Panc1 (cell line): ENCODE results near the gene HTATSF1. TPM values are rescaled to one million over a fixed set of nuclear protein-coding genes. Genes with fewer than 3 reads are reported as not detected.

Experiments used
- ATAC-seq: fragments of 200-7000 bp; cut with Tn5 transposase; 2 replicates; pipeline ENCODE4 v1.9.1; 2020; ENCODE audit warnings: mild to moderate bottlenecking, moderate library complexity
- BruUV-seq: library from RNA; stranded (reverse); fragments of 400-500 nt; replicated peaks from 2 replicates; lab custom pipeline; 2021; lab: Mats Ljungman, UMichigan
- CTCF ChIA-PET: fragments of 300-600 bp; sonication (Branson Sonifier 250); formaldehyde crosslinking; loops from one replicate; lab custom pipeline; 2022; ENCODE audit warnings: antibody characterized with exemption; lab: Charles Lee
- POLR2A ChIA-PET: fragments of 300-600 bp; sonication (Branson Sonifier 250); formaldehyde crosslinking; loops from one replicate; lab custom pipeline; 2022; ENCODE audit warnings: antibody characterized with exemption; lab: Charles Lee
- DNase-seq: peaks from one replicate; pipeline ENCODE4 v3.0.0-alpha.2; 2010; ENCODE audit warnings: low read depth, low spot score
- H3K27ac ChIP-seq: 2 replicates; pipeline ENCODE4 v1.5.1; 2011; ENCODE audit warnings: mild to moderate bottlenecking, low read length, inconsistent platforms
- H3K27me3 ChIP-seq: fragments of 200-500 bp; sonication (Bioruptor generic); 2 replicates; pipeline ENCODE4 v1.6.0; 2014; ENCODE audit warnings: low read length, inconsistent platforms; ENCODE audit not compliant: control insufficient read depth, insufficient read depth
- H3K36me3 ChIP-seq: fragments of 200-500 bp; sonication (Bioruptor generic); 2 replicates; pipeline ENCODE4 v1.5.1; 2014; ENCODE audit warnings: inconsistent platforms, mild to moderate bottlenecking, low read length, moderate library complexity; ENCODE audit not compliant: control insufficient read depth, insufficient read depth
- H3K4me1 ChIP-seq: 2 replicates; pipeline ENCODE4 v1.5.1; 2011; ENCODE audit warnings: inconsistent platforms, mild to moderate bottlenecking, low read length, moderate library complexity; ENCODE audit not compliant: control insufficient read depth, insufficient read depth
- H3K4me3 ChIP-seq, 2 experiments: 2 replicates each; pipeline ENCODE4 v1.5.1; 2011 to 2012; ENCODE audit warnings: low read depth in 2 of 2, low read length in 2 of 2, mild to moderate bottlenecking in 2 of 2, inconsistent platforms in 1 of 2, moderate library complexity in 1 of 2
- H3K9me3 ChIP-seq: fragments of 200-500 bp; sonication (Bioruptor generic); 2 replicates; pipeline ENCODE4 v1.5.1; 2014; ENCODE audit warnings: low read depth, mild to moderate bottlenecking, inconsistent platforms, low read length, moderate library complexity; ENCODE audit not compliant: control insufficient read depth, insufficient read depth
- POLR2AphosphoS5 ChIP-seq: IDR thresholded peaks from 2 replicates; pipeline ENCODE4 v1.6.1; 2012; ENCODE audit warnings: mild to moderate bottlenecking, low read depth, low read length, moderate library complexity
- SIN3A ChIP-seq: IDR thresholded peaks from 2 replicates; pipeline ENCODE4 v1.6.1; 2012; ENCODE audit warnings: low read depth, mild to moderate bottlenecking, low read length, moderate library complexity, borderline replicate concordance; ENCODE audit not compliant: insufficient read depth
- TCF7L2 ChIP-seq: IDR thresholded peaks from 2 replicates; pipeline ENCODE4 v1.6.1; 2011; ENCODE audit warnings: mild to moderate bottlenecking, low read depth, low read length, inconsistent platforms
- in situ Hi-C: cut with HindIII; loops from 2 replicates; pipeline ENCODE4 v1.10.0; 2016; ENCODE audit warnings: low sequenced_read_pairs, low pct_unique_long_range_greater_than_20kb
- intact Hi-C: fragments of 100-400 bp; cut with micrococcal nuclease; formaldehyde crosslinking; loops from one replicate; pipeline ENCODE4 v1.10.0; 2022; ENCODE audit not compliant: unreplicated experiment
- total RNA-seq: library from RNA; stranded (reverse); gene quantifications from one replicate; pipeline ENCODE4 v1.2.1, GENCODE V29; 2021; ENCODE audit not compliant: unreplicated experiment
- TF ChIP-seq, protein P1 (sequence below), 2 experiments: IDR thresholded peaks; 2 replicates each; pipeline ENCODE4 v1.6.1; 2011 to 2012; ENCODE audit warnings: low read depth in 2 of 2, control low read depth in 1 of 2, low read length in 1 of 2, mild to moderate bottlenecking in 1 of 2, moderate library complexity in 1 of 2; ENCODE audit not compliant: insufficient read depth in 1 of 2
- TF ChIP-seq, protein P2 (sequence below): fragments of 450-650 bp; IDR thresholded peaks from 2 replicates; pipeline ENCODE4 v1.5.1; 2017; ENCODE audit warnings: mild to moderate bottlenecking

HTATSF1 gene
- total RNA-seq, 1 experiment from 2014 or later = 76.0 TPM

DNA sequence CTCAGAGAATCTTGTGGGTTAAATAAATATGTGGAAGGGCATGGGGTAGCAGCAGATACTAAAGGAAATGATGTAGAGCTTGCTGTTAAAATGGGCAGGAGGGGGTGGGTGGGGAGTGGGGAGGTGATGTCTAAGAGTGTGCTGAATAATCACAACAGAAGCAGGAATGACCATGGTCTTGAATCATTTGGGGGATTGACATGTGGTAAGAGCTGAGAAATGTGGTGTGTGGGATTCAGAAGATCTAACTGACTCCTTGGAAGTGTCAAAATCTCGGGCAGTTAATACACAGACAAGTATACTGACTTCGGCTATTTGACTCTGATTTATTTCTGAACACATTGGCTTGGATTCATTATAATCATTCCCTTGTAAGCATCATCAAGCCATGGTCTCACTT, 41.4 kb downstream of the HTATSF1 start:
- no peak overlapping the region for H3K4me3 ChIP-seq
- BruUV-seq = no TSS peak
- DNase-seq = no peak
- in situ Hi-C loops = no loop called here
- TF ChIP-seq, protein P1, sequence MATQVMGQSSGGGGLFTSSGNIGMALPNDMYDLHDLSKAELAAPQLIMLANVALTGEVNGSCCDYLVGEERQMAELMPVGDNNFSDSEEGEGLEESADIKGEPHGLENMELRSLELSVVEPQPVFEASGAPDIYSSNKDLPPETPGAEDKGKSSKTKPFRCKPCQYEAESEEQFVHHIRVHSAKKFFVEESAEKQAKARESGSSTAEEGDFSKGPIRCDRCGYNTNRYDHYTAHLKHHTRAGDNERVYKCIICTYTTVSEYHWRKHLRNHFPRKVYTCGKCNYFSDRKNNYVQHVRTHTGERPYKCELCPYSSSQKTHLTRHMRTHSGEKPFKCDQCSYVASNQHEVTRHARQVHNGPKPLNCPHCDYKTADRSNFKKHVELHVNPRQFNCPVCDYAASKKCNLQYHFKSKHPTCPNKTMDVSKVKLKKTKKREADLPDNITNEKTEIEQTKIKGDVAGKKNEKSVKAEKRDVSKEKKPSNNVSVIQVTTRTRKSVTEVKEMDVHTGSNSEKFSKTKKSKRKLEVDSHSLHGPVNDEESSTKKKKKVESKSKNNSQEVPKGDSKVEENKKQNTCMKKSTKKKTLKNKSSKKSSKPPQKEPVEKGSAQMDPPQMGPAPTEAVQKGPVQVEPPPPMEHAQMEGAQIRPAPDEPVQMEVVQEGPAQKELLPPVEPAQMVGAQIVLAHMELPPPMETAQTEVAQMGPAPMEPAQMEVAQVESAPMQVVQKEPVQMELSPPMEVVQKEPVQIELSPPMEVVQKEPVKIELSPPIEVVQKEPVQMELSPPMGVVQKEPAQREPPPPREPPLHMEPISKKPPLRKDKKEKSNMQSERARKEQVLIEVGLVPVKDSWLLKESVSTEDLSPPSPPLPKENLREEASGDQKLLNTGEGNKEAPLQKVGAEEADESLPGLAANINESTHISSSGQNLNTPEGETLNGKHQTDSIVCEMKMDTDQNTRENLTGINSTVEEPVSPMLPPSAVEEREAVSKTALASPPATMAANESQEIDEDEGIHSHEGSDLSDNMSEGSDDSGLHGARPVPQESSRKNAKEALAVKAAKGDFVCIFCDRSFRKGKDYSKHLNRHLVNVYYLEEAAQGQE (IDR thresholded peaks at IDR 0.05; ENCODE audit: insufficient read depth in 1 of 2, low read depth in 2 of 2, low read length in 1 of 2) = no peak
- no peak for TF ChIP-seq TCF7L2
- TF ChIP-seq POLR2AphosphoS5 = no peak
- no peak for TF ChIP-seq SIN3A
- TF ChIP-seq, protein P2, sequence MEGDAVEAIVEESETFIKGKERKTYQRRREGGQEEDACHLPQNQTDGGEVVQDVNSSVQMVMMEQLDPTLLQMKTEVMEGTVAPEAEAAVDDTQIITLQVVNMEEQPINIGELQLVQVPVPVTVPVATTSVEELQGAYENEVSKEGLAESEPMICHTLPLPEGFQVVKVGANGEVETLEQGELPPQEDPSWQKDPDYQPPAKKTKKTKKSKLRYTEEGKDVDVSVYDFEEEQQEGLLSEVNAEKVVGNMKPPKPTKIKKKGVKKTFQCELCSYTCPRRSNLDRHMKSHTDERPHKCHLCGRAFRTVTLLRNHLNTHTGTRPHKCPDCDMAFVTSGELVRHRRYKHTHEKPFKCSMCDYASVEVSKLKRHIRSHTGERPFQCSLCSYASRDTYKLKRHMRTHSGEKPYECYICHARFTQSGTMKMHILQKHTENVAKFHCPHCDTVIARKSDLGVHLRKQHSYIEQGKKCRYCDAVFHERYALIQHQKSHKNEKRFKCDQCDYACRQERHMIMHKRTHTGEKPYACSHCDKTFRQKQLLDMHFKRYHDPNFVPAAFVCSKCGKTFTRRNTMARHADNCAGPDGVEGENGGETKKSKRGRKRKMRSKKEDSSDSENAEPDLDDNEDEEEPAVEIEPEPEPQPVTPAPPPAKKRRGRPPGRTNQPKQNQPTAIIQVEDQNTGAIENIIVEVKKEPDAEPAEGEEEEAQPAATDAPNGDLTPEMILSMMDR = no peak
- no peaks in the 10 kb centered on the region for H3K9me3 ChIP-seq
- H3K27me3 ChIP-seq = no peaks in the 10 kb centered on the region; the same call in 1 of the 2 replicates
- ChIA-PET CTCF (no interaction called here), POLR2A (interaction anchor here (0.5 kb wide), 1 partner anchor 257 kb away, joined by 7 read pairs; no protein-coding TSS in a partner anchor)
- H3K27ac ChIP-seq = no peak overlapping the region
- intact Hi-C loops = no loop called here
- ATAC-seq = no peak
- H3K36me3 ChIP-seq = no peaks in the 10 kb centered on the region
- H3K4me1 ChIP-seq = no peaks in the 10 kb centered on the region

DNA sequence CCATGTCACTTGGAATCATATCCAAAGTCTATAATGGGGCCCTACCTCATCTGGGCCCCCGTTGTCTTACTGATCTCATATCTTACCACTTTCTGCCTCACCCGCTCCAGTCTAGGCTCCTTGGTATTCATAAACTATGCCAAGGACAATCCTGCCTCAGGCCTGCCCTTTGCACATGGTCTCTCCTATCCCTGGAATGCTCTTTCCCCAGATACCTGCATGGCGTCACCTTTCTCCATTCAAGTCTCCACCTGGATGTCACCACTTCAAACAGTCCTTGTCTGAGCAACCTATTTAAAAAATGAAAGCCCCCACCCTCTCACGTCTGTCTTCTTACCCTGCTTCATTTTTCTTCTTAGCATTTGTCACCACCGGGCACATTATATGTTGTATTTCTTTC, 42.8 kb downstream of the HTATSF1 start:
- ChIA-PET CTCF (no interaction called here), POLR2A (no interaction called here)
- in situ Hi-C loops = no loop called here

More for the DNA sequence above, 42.8 kb downstream of the HTATSF1 start:
- H3K4me3 ChIP-seq = no peak overlapping the region
- no peaks in the 10 kb centered on the region for H3K9me3 ChIP-seq
- intact Hi-C loops = no loop called here
- no peaks in the 10 kb centered on the region for H3K36me3 ChIP-seq
- DNase-seq (no peak), ATAC-seq (no peak)
- no TSS peak for BruUV-seq
- no peak overlapping the region for H3K27ac ChIP-seq
- no peak for TF ChIP-seq POLR2AphosphoS5
- no peak for TF ChIP-seq TCF7L2
- TF ChIP-seq SIN3A = no peak
- TF ChIP-seq, protein P2 = no peak
- TF ChIP-seq, protein P1 (IDR thresholded peaks at IDR 0.05; ENCODE audit: insufficient read depth in 1 of 2, low read depth in 2 of 2, low read length in 1 of 2) = no peak
- no peaks in the 10 kb centered on the region for H3K4me1 ChIP-seq
- no peaks in the 10 kb centered on the region; the same call in 1 of the 2 replicates for H3K27me3 ChIP-seq
